ENCODE data around the gene AGER. TPM values are rescaled to one million over a fixed set of nuclear protein-coding genes. Genes with fewer than 3 reads are reported as not detected.

AGER gene
- total and polyA plus RNA-seq, 2 donors (not counting 1 experiment from before 2014, with no cell fraction given) = 0.50 to 0.78 TPM

DNA sequence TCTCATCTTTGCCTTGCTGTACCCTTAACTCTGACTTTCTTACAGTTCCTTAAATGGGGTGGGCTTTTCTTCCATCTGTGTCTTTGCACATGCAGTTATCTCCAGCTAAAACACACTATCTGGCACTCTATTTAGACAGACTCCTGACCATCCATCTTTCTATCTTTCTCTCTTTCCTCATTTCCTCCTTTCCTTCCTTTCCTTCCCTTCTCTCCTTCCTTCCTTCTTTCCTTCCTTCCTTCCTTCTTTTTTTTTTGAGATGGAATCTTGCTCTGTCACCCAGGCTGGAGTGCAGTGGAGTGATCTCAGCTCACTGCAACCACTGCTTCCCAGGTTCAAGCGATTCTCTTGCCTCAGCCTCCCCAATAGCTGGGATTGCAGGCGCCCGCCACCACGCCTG, 31.6 kb upstream of the AGER start:
- no peak overlapping the region for H3K9ac ChIP-seq (ENCODE audit: insufficient read depth, low read length)
- no peaks in the 10 kb centered on the region for H3K9me3 ChIP-seq (ENCODE audit: control insufficient read depth, insufficient read depth, low read depth, low read length)
- H3K4me1 ChIP-seq (ENCODE audit: control insufficient read depth, extremely low read depth, insufficient read depth, low read length) = no peaks in the 10 kb centered on the region
- H3K4me3 ChIP-seq (replicated peaks in 1 of 4; ENCODE audit: control extremely low read depth in 1 of 4, insufficient read depth in 1 of 4, low read depth in 3 of 4, low read length in 4 of 4) = no peak overlapping the region
- H3K27ac ChIP-seq (ENCODE audit: insufficient read depth, low read length) = no peak overlapping the region
- no peaks in the 10 kb centered on the region for H4K20me1 ChIP-seq (ENCODE audit: control insufficient read depth, extremely low read depth, insufficient read depth, low read length)
- no peak overlapping the region for H3K4me2 ChIP-seq (ENCODE audit: extremely low read depth, insufficient read depth, low read length)
- TF ChIP-seq, protein P1, sequence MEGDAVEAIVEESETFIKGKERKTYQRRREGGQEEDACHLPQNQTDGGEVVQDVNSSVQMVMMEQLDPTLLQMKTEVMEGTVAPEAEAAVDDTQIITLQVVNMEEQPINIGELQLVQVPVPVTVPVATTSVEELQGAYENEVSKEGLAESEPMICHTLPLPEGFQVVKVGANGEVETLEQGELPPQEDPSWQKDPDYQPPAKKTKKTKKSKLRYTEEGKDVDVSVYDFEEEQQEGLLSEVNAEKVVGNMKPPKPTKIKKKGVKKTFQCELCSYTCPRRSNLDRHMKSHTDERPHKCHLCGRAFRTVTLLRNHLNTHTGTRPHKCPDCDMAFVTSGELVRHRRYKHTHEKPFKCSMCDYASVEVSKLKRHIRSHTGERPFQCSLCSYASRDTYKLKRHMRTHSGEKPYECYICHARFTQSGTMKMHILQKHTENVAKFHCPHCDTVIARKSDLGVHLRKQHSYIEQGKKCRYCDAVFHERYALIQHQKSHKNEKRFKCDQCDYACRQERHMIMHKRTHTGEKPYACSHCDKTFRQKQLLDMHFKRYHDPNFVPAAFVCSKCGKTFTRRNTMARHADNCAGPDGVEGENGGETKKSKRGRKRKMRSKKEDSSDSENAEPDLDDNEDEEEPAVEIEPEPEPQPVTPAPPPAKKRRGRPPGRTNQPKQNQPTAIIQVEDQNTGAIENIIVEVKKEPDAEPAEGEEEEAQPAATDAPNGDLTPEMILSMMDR (conservative IDR thresholded peaks at IDR 0.05 in 1 of 2, IDR thresholded peaks at IDR 0.05 in 1 of 2; ENCODE audit: low read depth in 1 of 2, low read length in 2 of 2) = no peak
- no peak for TF ChIP-seq EZH2 (IDR thresholded peaks at IDR 0.05; ENCODE audit: low read length, missing control alignments)
- H3K79me2 ChIP-seq (ENCODE audit: control insufficient read depth, insufficient read depth, low read length) = no peaks in the 10 kb centered on the region
- no peak for DNase-seq (ENCODE audit: low read depth in 2 of 2)
- no peaks in the 10 kb centered on the region for H3K27me3 ChIP-seq (ENCODE audit: control insufficient read depth, insufficient read depth, low read length)
- H2AFZ ChIP-seq (ENCODE audit: low read length) = no peak overlapping the region
- H3K36me3 ChIP-seq (ENCODE audit: control insufficient read depth, insufficient read depth, low read length) = no peaks in the 10 kb centered on the region

DNA sequence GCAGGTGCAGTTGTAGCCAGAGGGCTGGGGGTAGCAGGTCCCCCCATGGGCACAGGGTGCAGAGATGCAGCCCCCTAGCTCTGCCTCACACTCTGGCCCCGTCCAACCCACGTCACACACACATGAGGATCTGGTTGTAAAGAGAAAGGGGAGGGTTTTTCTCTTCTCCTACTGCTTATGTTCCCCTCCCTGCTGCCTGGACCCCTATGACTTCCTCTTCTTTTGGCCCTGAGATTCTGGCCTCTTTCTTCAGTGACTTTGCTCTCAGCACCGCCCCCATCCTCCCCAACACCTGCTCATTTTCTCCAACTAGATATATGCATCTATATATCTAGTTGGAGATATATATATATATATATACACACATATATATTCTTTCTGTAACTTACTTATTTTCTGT, 30.1 kb upstream of the AGER start:
- Histone ChIP-seq H3K79me2 (ENCODE audit: control insufficient read depth, insufficient read depth, low read length) (no peaks in the 10 kb centered on the region), H3K9me3 (ENCODE audit: control insufficient read depth, insufficient read depth, low read depth, low read length) (no peaks in the 10 kb centered on the region), H3K4me2 (ENCODE audit: extremely low read depth, insufficient read depth, low read length) (no peak overlapping the region), H3K4me3 (replicated peaks in 1 of 4; ENCODE audit: control extremely low read depth in 1 of 4, insufficient read depth in 1 of 4, low read depth in 3 of 4, low read length in 4 of 4) (no peak overlapping the region), H3K27ac (ENCODE audit: insufficient read depth, low read length) (no peak overlapping the region), H3K4me1 (ENCODE audit: control insufficient read depth, extremely low read depth, insufficient read depth, low read length) (no peaks in the 10 kb centered on the region), H3K27me3 (ENCODE audit: control insufficient read depth, insufficient read depth, low read length) (no peaks in the 10 kb centered on the region), H4K20me1 (ENCODE audit: control insufficient read depth, extremely low read depth, insufficient read depth, low read length) (no peaks in the 10 kb centered on the region), H3K9ac (ENCODE audit: insufficient read depth, low read length) (no peak overlapping the region), H3K36me3 (ENCODE audit: control insufficient read depth, insufficient read depth, low read length) (no peaks in the 10 kb centered on the region), H2AFZ (ENCODE audit: low read length) (no peak overlapping the region)
- DNase-seq (ENCODE audit: low read depth in 2 of 2) = no peak
- TF ChIP-seq EZH2 (IDR thresholded peaks at IDR 0.05; ENCODE audit: low read length, missing control alignments) = no peak
- TF ChIP-seq, protein P1 (conservative IDR thresholded peaks at IDR 0.05 in 1 of 2, IDR thresholded peaks at IDR 0.05 in 1 of 2; ENCODE audit: low read depth in 1 of 2, low read length in 2 of 2) = no peak

DNA sequence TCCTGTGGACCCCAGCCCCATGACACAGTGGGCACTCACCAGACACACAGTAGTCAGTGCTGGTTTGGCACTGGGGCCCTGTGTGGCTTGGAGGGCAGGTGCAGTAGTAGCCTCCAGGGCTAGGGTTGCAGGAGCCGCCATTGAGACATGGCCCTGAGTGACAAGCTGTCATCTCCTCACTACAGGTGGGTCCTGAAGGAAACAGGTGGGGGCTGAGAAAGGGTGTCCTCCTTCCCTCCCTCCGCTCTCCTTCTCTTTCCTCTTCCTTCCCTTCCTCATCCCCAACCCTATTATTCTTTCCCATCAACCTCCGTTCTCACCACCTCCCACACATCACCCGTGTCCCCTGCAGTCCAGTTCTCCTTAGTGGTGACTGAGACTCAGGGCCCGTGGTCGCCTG, 29.6 kb upstream of the AGER start:
- Histone ChIP-seq H3K27ac (ENCODE audit: insufficient read depth, low read length) (no peak overlapping the region), H3K9me3 (ENCODE audit: control insufficient read depth, insufficient read depth, low read depth, low read length) (no peaks in the 10 kb centered on the region), H3K36me3 (ENCODE audit: control insufficient read depth, insufficient read depth, low read length) (no peaks in the 10 kb centered on the region), H3K4me1 (ENCODE audit: control insufficient read depth, extremely low read depth, insufficient read depth, low read length) (no peaks in the 10 kb centered on the region), H3K9ac (ENCODE audit: insufficient read depth, low read length) (no peak overlapping the region), H2AFZ (ENCODE audit: low read length) (no peak overlapping the region), H3K27me3 (ENCODE audit: control insufficient read depth, insufficient read depth, low read length) (no peaks in the 10 kb centered on the region), H4K20me1 (ENCODE audit: control insufficient read depth, extremely low read depth, insufficient read depth, low read length) (no peaks in the 10 kb centered on the region), H3K4me3 (replicated peaks in 1 of 4; ENCODE audit: control extremely low read depth in 1 of 4, insufficient read depth in 1 of 4, low read depth in 3 of 4, low read length in 4 of 4) (no peak overlapping the region), H3K4me2 (ENCODE audit: extremely low read depth, insufficient read depth, low read length) (no peak overlapping the region), H3K79me2 (ENCODE audit: control insufficient read depth, insufficient read depth, low read length) (no peaks in the 10 kb centered on the region)
- DNase-seq (ENCODE audit: low read depth in 2 of 2) = no peak
- TF ChIP-seq, protein P1 (conservative IDR thresholded peaks at IDR 0.05 in 1 of 2, IDR thresholded peaks at IDR 0.05 in 1 of 2; ENCODE audit: low read depth in 1 of 2, low read length in 2 of 2) = no peak
- no peak for TF ChIP-seq EZH2 (IDR thresholded peaks at IDR 0.05; ENCODE audit: low read length, missing control alignments)
